K562 treated with DMSO at 1 percent for 24 hours (cell line): ENCODE data around the gene LY6G5C. TPM values are rescaled to one million over a fixed set of nuclear protein-coding genes. Genes with fewer than 3 reads are reported as not detected.

Experiments used
- total RNA-seq: library from RNA; unstranded; fragments of 300-600 nt; gene quantifications from 2 replicates; pipeline ENCODE4 v1.2.3, GENCODE V29; 2022; ENCODE audit warnings: low read depth; ENCODE audit not compliant: insufficient read depth

The LY6G5C gene
- total RNA-seq, 1 experiment from 2014 or later: 0.45 TPM

Other genes with a start within 250 kb of the LY6G5C start
- gene MICB, start 182.9 kb downstream of the LY6G5C start, total RNA-seq: 27.4 and 28.7 TPM in 2 replicates
- not detected in 2 replicates for gene MCCD1, start 152.1 kb downstream of the LY6G5C start, total RNA-seq
- gene DDX39B, start 139.1 kb downstream of the LY6G5C start, total RNA-seq: 156 and 175 TPM in 2 replicates
- gene ATP6V1G2, start 134.5 kb downstream of the LY6G5C start, total RNA-seq: not detected in 2 replicates
- gene NFKBIL1, start 133.5 kb downstream of the LY6G5C start, total RNA-seq: 78.2 and 92.3 TPM in 2 replicates
- 0.42 TPM in 1 of 2 replicates, not detected in the other for gene LTA, start 108.8 kb downstream of the LY6G5C start, total RNA-seq
- 0.32 and 0.80 TPM in 2 replicates for gene TNF, start 105.5 kb downstream of the LY6G5C start, total RNA-seq
- gene LTB, start 98.6 kb downstream of the LY6G5C start, total RNA-seq: 2.1 TPM in 1 of 2 replicates, not detected in the other
- 1.2 and 4.7 TPM in 2 replicates for gene LST1, start 94.8 kb downstream of the LY6G5C start, total RNA-seq
- 1.8 and 2.2 TPM in 2 replicates for gene NCR3, start 88.1 kb downstream of the LY6G5C start, total RNA-seq
- 8.9 and 11.5 TPM in 2 replicates for gene AIF1, start 65.8 kb downstream of the LY6G5C start, total RNA-seq
- gene PRRC2A, start 60.4 kb downstream of the LY6G5C start, total RNA-seq: 276 and 279 TPM in 2 replicates
- gene BAG6, start 28.4 kb downstream of the LY6G5C start, total RNA-seq: 470 and 501 TPM in 2 replicates
- gene APOM, start 25.2 kb downstream of the LY6G5C start, total RNA-seq: 5.6 and 8.4 TPM in 2 replicates
- 42.1 and 44.2 TPM in 2 replicates for gene C6orf47, start 20.3 kb downstream of the LY6G5C start, total RNA-seq
- 62.9 and 68.1 TPM in 2 replicates for gene GPANK1, start 16.1 kb downstream of the LY6G5C start, total RNA-seq
- gene CSNK2B, start 15.0 kb downstream of the LY6G5C start, total RNA-seq: 569 and 630 TPM in 2 replicates
- gene LY6G5B, start 11.1 kb downstream of the LY6G5C start, total RNA-seq: 4.5 and 6.0 TPM in 2 replicates
- gene ABHD16A, start 22.3 kb upstream of the LY6G5C start, total RNA-seq: 104 and 110 TPM in 2 replicates
- not detected in 2 replicates for gene LY6G6F, start 25.8 kb upstream of the LY6G5C start, total RNA-seq
- not detected in 2 replicates for gene LY6G6D, start 34.3 kb upstream of the LY6G5C start, total RNA-seq
- gene LY6G6C, start 40.7 kb upstream of the LY6G5C start, total RNA-seq: not detected in 2 replicates
- gene MPIG6B, start 42.3 kb upstream of the LY6G5C start, total RNA-seq: not detected in 2 replicates
- gene DDAH2, start 48.2 kb upstream of the LY6G5C start, total RNA-seq: 60.3 and 69.2 TPM in 2 replicates
- 1,325 and 1,384 TPM in 2 replicates for gene CLIC1, start 55.5 kb upstream of the LY6G5C start, total RNA-seq
- 31.2 and 34.8 TPM in 2 replicates for gene MSH5, start 58.9 kb upstream of the LY6G5C start, total RNA-seq
- gene SAPCD1, start 81.6 kb upstream of the LY6G5C start, total RNA-seq: 4.5 and 5.1 TPM in 2 replicates
- 5.7 and 7.6 TPM in 2 replicates for gene VWA7, start 96.3 kb upstream of the LY6G5C start, total RNA-seq
- 128 and 134 TPM in 2 replicates for gene VARS1, start 114.7 kb upstream of the LY6G5C start, total RNA-seq
- gene LSM2, start 125.9 kb upstream of the LY6G5C start, total RNA-seq: 164 and 168 TPM in 2 replicates
- 4.2 and 4.5 TPM in 2 replicates for gene HSPA1L, start 134.2 kb upstream of the LY6G5C start, total RNA-seq
- 1,066 and 1,122 TPM in 2 replicates for gene HSPA1A, start 134.5 kb upstream of the LY6G5C start, total RNA-seq
- 895 and 916 TPM in 2 replicates for gene HSPA1B, start 146.7 kb upstream of the LY6G5C start, total RNA-seq
- gene NEU1, start 181.8 kb upstream of the LY6G5C start, total RNA-seq: 325 and 330 TPM in 2 replicates
- gene SLC44A4, start 197.9 kb upstream of the LY6G5C start, total RNA-seq: 10.9 and 11.4 TPM in 2 replicates
- 93.8 and 95.0 TPM in 2 replicates for gene EHMT2, start 216.6 kb upstream of the LY6G5C start, total RNA-seq
- 8.6 and 11.4 TPM in 2 replicates for gene ZBTB12, start 221.0 kb upstream of the LY6G5C start, total RNA-seq
- 7.2 and 10.1 TPM in 2 replicates for gene C2, start 246.7 kb upstream of the LY6G5C start, total RNA-seq